Measurements from ENCODE around the gene TMCC1. TPM values are rescaled to one million over a fixed set of nuclear protein-coding genes. Genes with fewer than 3 reads are reported as not detected.

The TMCC1 gene
- total and polyA plus RNA-seq, 7 donors, result 10.3 to 35.2 (median 27.6) TPM

- Histone ChIP-seq H3K4me1 (peaks cover 0 to 4% (median 0%) of the 10 kb centered on the region in 4 donors), H3K27ac (no peak overlapping the region), H3K27me3 (no peaks in the 10 kb centered on the region), H3K4me3 (no peak overlapping the region), H3K9me3 (no peaks in the 10 kb centered on the region), H3K36me3 (peaks cover 0 to 21% (median 11%) of the 10 kb centered on the region in 4 donors)
- intact Hi-C loops (cut with DNase I), result no loop called here
- 16 to 56% methylated on average over 5 of the region's 5 CpGs for WGBS, 2 donors
- TF ChIP-seq POLR2A (IDR thresholded peaks at IDR 0.05) (no peak), POLR2AphosphoS5 (IDR thresholded peaks at IDR 0.05) (no peak), CTCF (IDR thresholded peaks at IDR 0.05) (no peak), EP300 (IDR thresholded peaks at IDR 0.05) (no peak)
- no peak for DNase-seq
Observed at GRCh38 chr3:129673897-129674797, 219.4 kb downstream of the TMCC1 start.

GRCh38 chr3:129673012-129673411 is 220.5 kb downstream of the TMCC1 start:
- DNase-seq, result no peak
- no peak overlapping the region for H3K4me3 ChIP-seq
- intact Hi-C loops (cut with DNase I), result no loop called here
- WGBS, 2 donors, result 17 to 47% methylated on average over 2 of the region's 2 CpGs
- H3K27me3 ChIP-seq, result no peaks in the 10 kb centered on the region
- peaks cover 0 to 25% (median 11%) of the 10 kb centered on the region in 4 donors for H3K36me3 ChIP-seq
- TF ChIP-seq EP300 (IDR thresholded peaks at IDR 0.05), result no peak
- TF ChIP-seq POLR2AphosphoS5 (IDR thresholded peaks at IDR 0.05), result no peak
- TF ChIP-seq CTCF (IDR thresholded peaks at IDR 0.05), result no peak
- no peak for TF ChIP-seq POLR2A (IDR thresholded peaks at IDR 0.05)
- H3K27ac ChIP-seq, result no peak overlapping the region
- no peaks in the 10 kb centered on the region for H3K9me3 ChIP-seq
- H3K4me1 ChIP-seq, result peaks cover 0 to 4% (median 0%) of the 10 kb centered on the region in 4 donors

- TF ChIP-seq EP300 (IDR thresholded peaks at IDR 0.05) (no peak), POLR2AphosphoS5 (IDR thresholded peaks at IDR 0.05) (no peak), CTCF (IDR thresholded peaks at IDR 0.05) (no peak), POLR2A (IDR thresholded peaks at IDR 0.05) (no peak)
- H3K4me3 ChIP-seq, result no peak overlapping the region
- H3K27me3 ChIP-seq, result no peaks in the 10 kb centered on the region
- H3K4me1 ChIP-seq, result peaks cover 0 to 4% (median 0%) of the 10 kb centered on the region in 4 donors
- DNase-seq, result no peak
- no peaks in the 10 kb centered on the region for H3K9me3 ChIP-seq
- intact Hi-C loops (cut with DNase I), result no loop called here
- no peak overlapping the region for H3K27ac ChIP-seq
- 80 to 81% methylated on average over 1 of the region's 1 CpG for WGBS, 2 donors
- peaks cover 0 to 25% (median 11%) of the 10 kb centered on the region in 4 donors for H3K36me3 ChIP-seq
Observed at GRCh38 chr3:129672412-129672811, 221.1 kb downstream of the TMCC1 start.

GRCh38 chr3:129665024-129665768 is 228.3 kb downstream of the TMCC1 start:
- no peak overlapping the region for H3K27ac ChIP-seq
- WGBS, 2 donors, result 93 to 95% methylated on average over 3 of the region's 3 CpGs

More at GRCh38 chr3:129665024-129665768, 228.3 kb downstream of the TMCC1 start:
- Histone ChIP-seq H3K27me3 (no peaks in the 10 kb centered on the region), H3K36me3 (peaks cover 0 to 14% (median 2%) of the 10 kb centered on the region in 4 donors), H3K4me3 (no peak overlapping the region), H3K4me1 (peaks cover 0 to 26% (median 19%) of the 10 kb centered on the region in 4 donors), H3K9me3 (no peaks in the 10 kb centered on the region)
- no peak for DNase-seq
- TF ChIP-seq POLR2AphosphoS5 (IDR thresholded peaks at IDR 0.05) (no peak), POLR2A (IDR thresholded peaks at IDR 0.05) (no peak), EP300 (IDR thresholded peaks at IDR 0.05) (no peak), CTCF (IDR thresholded peaks at IDR 0.05) (no peak)
- intact Hi-C loops (cut with DNase I), result no loop called here
